ENCODE data around the gene SLC2A13.

GRCh38 chr12:40123496-40123895, 17.6 kb upstream of the SLC2A13 start:
- TF ChIP-seq CTCF (IDR thresholded peaks at IDR 0.05; ENCODE audit: low read depth, low read length) (no peak), POLR2A (IDR thresholded peaks at IDR 0.05; ENCODE audit: extremely low read depth, insufficient read length) (no peak), MYC (IDR thresholded peaks at IDR 0.05; ENCODE audit: low read depth, low read length) (no peak), MAX (IDR thresholded peaks at IDR 0.05; ENCODE audit: low read depth, low read length) (no peak)

Measured in NB4 (cell line).